ENCODE results near the gene ITFG2.

GRCh38 chr12:2853626-2854025 is 41.2 kb downstream of the ITFG2 start:
- TF ChIP-seq CTCF (IDR thresholded peaks at IDR 0.05; ENCODE audit: low read depth, low read length, poor library complexity, severe bottlenecking) (peak; percentile 70), EZH2phosphoT487 (IDR thresholded peaks at IDR 0.05; ENCODE audit: borderline replicate concordance, low read length) (no peak)

All from DOHH2 (cell line).